PFSK-1 (cell line): ENCODE results near the gene PPFIA4.

Source experiments
- FOXP2 ChIP-seq: optimal IDR thresholded peaks from 2 replicates; pipeline ENCODE3; 2011; ENCODE audit warnings: borderline replicate concordance, control low read depth, inconsistent platforms; ENCODE audit not compliant: insufficient read depth; ENCODE audit errors: extremely low read length, extremely low read depth
- POLR2AphosphoS5 ChIP-seq: IDR thresholded peaks from 2 replicates; pipeline ENCODE4 v1.6.1; 2012; ENCODE audit warnings: low read depth, mild to moderate bottlenecking, control low read depth, low read length, moderate library complexity
- REST ChIP-seq, 2 experiments: IDR thresholded peaks; 2 replicates each; pipeline versions ENCODE4 v1.6.1 to v1.8.0; 2011 to 2012; ENCODE audit warnings: low read depth in 2 of 2, low read length in 2 of 2, control low read depth in 1 of 2, inconsistent platforms in 1 of 2, mild to moderate bottlenecking in 1 of 2, moderate library complexity in 1 of 2; ENCODE audit not compliant: insufficient read depth in 1 of 2
- SIN3A ChIP-seq: IDR thresholded peaks from 2 replicates; pipeline ENCODE4 v1.6.1; 2012; ENCODE audit warnings: mild to moderate bottlenecking, low read length, moderate library complexity, borderline replicate concordance; ENCODE audit not compliant: insufficient read depth
- TAF1 ChIP-seq: IDR thresholded peaks from 2 replicates; pipeline ENCODE4 v1.6.1; 2012; ENCODE audit warnings: low read length, control low read depth, borderline replicate concordance; ENCODE audit not compliant: insufficient read depth

Gene PPFIA4

GRCh38 chr1:203126151-203126865, 100.0 kb downstream of the PPFIA4 start:
- TF ChIP-seq POLR2AphosphoS5 (no peak), REST (IDR thresholded peaks at IDR 0.05; ENCODE audit: insufficient read depth in 1 of 2, low read depth in 2 of 2, low read length in 2 of 2) (no peak), SIN3A (no peak), FOXP2 (no peak), TAF1 (no peak)

GRCh38 chr1:203126866-203127665, 100.8 kb downstream of the PPFIA4 start:
- TF ChIP-seq SIN3A (no peak), POLR2AphosphoS5 (no peak), REST (IDR thresholded peaks at IDR 0.05; ENCODE audit: insufficient read depth in 1 of 2, low read depth in 2 of 2, low read length in 2 of 2) (peak in 1 of 2 experiments; percentile 61; a peak in 1 of 4 replicates)

GRCh38 chr1:203127666-203128430, 101.6 kb downstream of the PPFIA4 start, which contains the start of gene ADORA1:
ADORA1 (plus strand) TSS chr1:203127726; CDS start chr1:203128842, 1,116 bp downstream.
- no peak for TF ChIP-seq POLR2AphosphoS5
- no peak for TF ChIP-seq TAF1
- no peak for TF ChIP-seq FOXP2

GRCh38 chr1:203128431-203128715, 102.1 kb downstream of the PPFIA4 start:
- TF ChIP-seq TAF1 (no peak), FOXP2 (no peak), POLR2AphosphoS5 (no peak), SIN3A (no peak), REST (IDR thresholded peaks at IDR 0.05; ENCODE audit: insufficient read depth in 1 of 2, low read depth in 2 of 2, low read length in 2 of 2) (no peak)
